ENCODE results near the gene TBCD. TPM values are rescaled to one million over a fixed set of nuclear protein-coding genes. Genes with fewer than 3 reads are reported as not detected.
"Not testable (repeated sequence)": the region's sequence is repeated elsewhere in the genome, so short reads cannot be mapped to it uniquely, and the experiment has no call there.

Gene TBCD
- total RNA-seq, 2 experiments from 2014 or later = 155 to 157 TPM

- ChIA-PET CTCF (interaction anchor here (1.0 kb wide), 1 partner anchor 82 kb away, joined by 3 read pairs; no protein-coding TSS in a partner anchor), POLR2A (no interaction called here)
- Mint-ChIP-seq H3K4me3 (no peak overlapping the region), H3K4me1 (no peaks in the 10 kb centered on the region), H3K27ac (no peak overlapping the region), H3K36me3 (ENCODE audit: low read depth) (peaks cover 31% of the 10 kb centered on the region), H3K9me3 (peaks cover 17% of the 10 kb centered on the region), H3K27me3 (no peaks in the 10 kb centered on the region)
- DNase-seq = no peak
Measured at GRCh38 chr17:82737967-82738877, 13.6 kb upstream of the TBCD start.

- Mint-ChIP-seq H3K27me3 (no peaks in the 10 kb centered on the region), H3K4me3 (no peak overlapping the region), H3K27ac (no peak overlapping the region), H3K9me3 (peaks cover 16% of the 10 kb centered on the region), H3K4me1 (no peaks in the 10 kb centered on the region), H3K36me3 (ENCODE audit: low read depth) (peaks cover 23% of the 10 kb centered on the region)
- ChIA-PET CTCF (interaction anchor here (0.9 kb wide), 1 partner anchor 29 kb away, joined by 3 read pairs; no protein-coding TSS in a partner anchor), POLR2A (no interaction called here)
- DNase-seq = no peak
Measured at GRCh38 chr17:82740906-82741759, 10.7 kb upstream of the TBCD start.

GRCh38 chr17:82743344-82744219 is 8.3 kb upstream of the TBCD start:
- Mint-ChIP-seq H3K27ac (no peak overlapping the region), H3K36me3 (ENCODE audit: low read depth) (peaks cover 23% of the 10 kb centered on the region), H3K4me1 (no peaks in the 10 kb centered on the region), H3K4me3 (no peak overlapping the region), H3K9me3 (peaks cover 19% of the 10 kb centered on the region), H3K27me3 (no peaks in the 10 kb centered on the region)
- CTCF ChIA-PET = interaction anchor here (0.5 to 1.1 kb wide), 2 partner anchors 21 to 333 kb away, joined by 4 to 5 read pairs; no protein-coding TSS in a partner anchor
- POLR2A ChIA-PET = no interaction called here
- no peak for DNase-seq

- H3K4me3 Mint-ChIP-seq, H3K27me3 Mint-ChIP-seq, H3K4me1 Mint-ChIP-seq, DNase-seq, CTCF ChIA-PET, H3K27ac Mint-ChIP-seq, POLR2A ChIA-PET: not testable (repeated sequence)
- H3K9me3 Mint-ChIP-seq = peaks cover 19% of the 10 kb centered on the region
- peaks cover 21% of the 10 kb centered on the region for H3K36me3 Mint-ChIP-seq (ENCODE audit: low read depth)
Measured at GRCh38 chr17:82744736-82745135, 7.1 kb upstream of the TBCD start.

DNA sequence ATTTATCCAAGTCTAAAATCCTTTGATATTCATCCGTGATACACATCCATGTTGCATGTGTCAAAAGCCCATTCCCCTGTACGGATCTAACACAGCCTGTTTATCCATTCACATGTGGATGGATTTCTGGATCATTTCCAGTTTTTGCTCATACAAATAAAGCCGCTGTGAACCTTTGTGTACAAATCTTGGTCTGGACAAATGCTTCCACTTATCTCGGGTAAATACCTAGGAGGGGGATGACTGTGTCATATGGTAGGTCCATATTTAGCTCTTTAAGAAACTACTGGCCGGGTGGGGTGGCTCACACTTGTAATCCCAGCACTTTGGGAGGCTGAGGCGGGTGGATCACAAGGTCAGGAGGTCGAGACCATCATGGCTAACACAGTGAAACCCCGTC is 6.3 kb upstream of the TBCD start:
- no peaks in the 10 kb centered on the region for H3K27me3 Mint-ChIP-seq
- ChIA-PET CTCF (interaction anchor here (0.6 kb wide), 1 partner anchor 309 kb away, joined by 3 read pairs; no protein-coding TSS in a partner anchor), POLR2A (interaction anchor here (0.5 kb wide), 1 partner anchor 909 kb away, joined by 3 read pairs; no protein-coding TSS in a partner anchor)
- H3K27ac Mint-ChIP-seq = no peak overlapping the region
- no peaks in the 10 kb centered on the region for H3K4me1 Mint-ChIP-seq
- peaks cover 17% of the 10 kb centered on the region for H3K36me3 Mint-ChIP-seq (ENCODE audit: low read depth)
- DNase-seq = no peak
- no peak overlapping the region for H3K4me3 Mint-ChIP-seq
- H3K9me3 Mint-ChIP-seq = peaks cover 16% of the 10 kb centered on the region

DNA sequence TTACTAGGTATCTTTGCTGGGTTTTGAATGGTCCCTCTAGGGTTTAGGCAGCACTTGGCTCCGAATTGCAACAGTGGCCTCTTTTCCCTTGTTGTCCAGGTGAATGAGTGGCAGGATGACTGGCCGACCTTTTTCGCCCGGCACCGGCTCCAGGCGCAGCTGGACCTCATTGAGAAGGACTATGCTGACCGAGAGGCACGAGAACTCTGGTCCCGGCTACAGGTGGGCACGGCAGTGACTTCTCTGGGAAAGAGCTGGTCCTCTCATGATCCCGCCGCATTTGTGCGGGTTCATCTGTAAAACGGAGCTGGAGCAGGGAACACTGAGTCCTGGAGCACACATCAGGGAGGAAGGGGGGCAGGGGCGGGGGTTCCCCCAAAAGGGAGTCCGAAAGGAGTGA is 3.1 kb upstream of the TBCD start:
- DNase-seq = no peak
- no peak overlapping the region for H3K27ac Mint-ChIP-seq
- H3K36me3 Mint-ChIP-seq (ENCODE audit: low read depth) = peaks cover 2% of the 10 kb centered on the region
- peaks cover 5% of the 10 kb centered on the region for H3K9me3 Mint-ChIP-seq
- ChIA-PET POLR2A (no interaction called here), CTCF (no interaction called here)
- peaks cover 4% of the 10 kb centered on the region for H3K4me1 Mint-ChIP-seq
- no peaks in the 10 kb centered on the region for H3K27me3 Mint-ChIP-seq
- no peak overlapping the region for H3K4me3 Mint-ChIP-seq

GRCh38 chr17:82750241-82750908 is 1.5 kb upstream of the TBCD start:
- POLR2A ChIA-PET = no interaction called here
- CTCF ChIA-PET = no interaction called here
- H3K4me1 Mint-ChIP-seq = peaks cover 17% of the 10 kb centered on the region

GRCh38 chr17:82751171-82751570 is 694 bp upstream of the TBCD start:
- H3K27ac Mint-ChIP-seq = no peak overlapping the region
- H3K27me3 Mint-ChIP-seq = no peaks in the 10 kb centered on the region
- CTCF ChIA-PET = no interaction called here
- peaks cover 21% of the 10 kb centered on the region for H3K4me1 Mint-ChIP-seq
- no peak for DNase-seq
- H3K9me3 Mint-ChIP-seq = peaks cover 2% of the 10 kb centered on the region
- POLR2A ChIA-PET = no interaction called here
- H3K36me3 Mint-ChIP-seq (ENCODE audit: low read depth) = peaks cover 7% of the 10 kb centered on the region
- no peak overlapping the region for H3K4me3 Mint-ChIP-seq

More at GRCh38 chr17:82750241-82750908, 1.5 kb upstream of the TBCD start:
- DNase-seq = no peak
- Mint-ChIP-seq H3K9me3 (peaks cover 5% of the 10 kb centered on the region), H3K27ac (peak overlapping the region; percentile 31), H3K4me3 (peak overlapping the region; percentile 48), H3K27me3 (no peaks in the 10 kb centered on the region), H3K36me3 (ENCODE audit: low read depth) (peaks cover 7% of the 10 kb centered on the region)

DNA sequence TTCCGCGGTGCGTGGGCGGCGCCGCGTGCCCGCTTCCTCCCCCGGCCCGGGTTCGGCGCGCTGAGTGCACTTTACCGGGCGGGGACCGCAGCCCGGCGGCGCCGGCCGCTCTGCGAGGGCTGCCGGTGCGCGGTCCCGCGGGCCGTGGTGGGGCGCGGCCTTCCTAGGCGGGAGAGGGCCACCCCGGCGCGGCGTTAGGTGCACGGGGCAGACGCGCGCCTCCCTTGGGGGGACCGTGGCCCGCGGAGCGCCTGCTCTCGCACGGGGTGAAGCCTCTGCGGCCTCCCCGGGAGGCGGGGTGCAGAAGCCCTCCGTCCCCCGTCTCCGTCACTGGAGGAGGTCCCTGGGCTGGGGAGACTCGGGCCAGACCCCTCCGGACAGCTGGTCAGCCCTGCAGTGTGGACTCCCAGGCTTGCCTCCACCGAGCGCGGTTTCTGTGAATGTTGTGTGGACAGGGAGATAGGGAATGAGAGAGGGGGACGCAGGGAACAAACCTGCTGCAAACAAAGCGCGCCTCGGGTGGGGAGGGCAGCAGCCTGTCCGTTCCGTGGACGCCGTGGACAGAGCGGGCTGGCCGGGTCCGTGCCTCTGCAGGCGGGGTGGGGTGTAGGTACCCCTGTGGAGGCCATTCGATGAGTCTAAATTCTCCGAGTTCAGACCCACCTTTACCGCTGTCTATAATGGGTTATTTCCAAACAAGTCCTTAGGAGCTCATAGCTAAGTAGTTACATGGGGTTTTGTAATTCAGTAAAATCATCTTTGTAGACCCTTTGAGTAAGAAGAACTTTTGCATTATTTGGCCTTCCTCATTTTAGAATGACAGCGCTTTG is 721 bp downstream of the TBCD start:
- H3K4me1 Mint-ChIP-seq = peaks cover 21% of the 10 kb centered on the region
- H3K36me3 Mint-ChIP-seq (ENCODE audit: low read depth) = peaks cover 11% of the 10 kb centered on the region
- peak; percentile 38 for DNase-seq
- H3K27ac Mint-ChIP-seq = peak overlapping the region; percentile 62
- H3K27me3 Mint-ChIP-seq = no peaks in the 10 kb centered on the region
- no peaks in the 10 kb centered on the region for H3K9me3 Mint-ChIP-seq
- ChIA-PET POLR2A (no interaction called here), CTCF (interaction anchor here (0.9 to 1.0 kb wide), 2 partner anchors 12 to 111 kb away, joined by 3 read pairs; no protein-coding TSS in a partner anchor)
- H3K4me3 Mint-ChIP-seq = peak overlapping the region; percentile 83

DNA sequence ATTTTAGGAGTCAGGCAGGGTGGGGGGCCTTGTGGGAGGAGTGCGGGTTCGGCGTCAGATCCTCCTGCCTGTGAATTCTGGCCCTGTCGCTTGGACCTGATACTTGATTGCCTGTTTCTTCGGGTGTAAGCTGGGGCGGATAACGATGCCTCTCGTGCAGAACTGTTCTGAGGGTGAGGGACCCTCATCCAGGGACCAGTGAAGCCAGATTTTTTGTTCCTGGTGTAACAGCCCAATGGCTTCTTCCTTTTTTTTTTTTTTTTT is 1.3 kb downstream of the TBCD start:
- H3K9me3 Mint-ChIP-seq = no peaks in the 10 kb centered on the region
- no peaks in the 10 kb centered on the region for H3K27me3 Mint-ChIP-seq
- ChIA-PET POLR2A (no interaction called here), CTCF (interaction anchor here (0.9 to 1.0 kb wide), 3 partner anchors 9 to 111 kb away, joined by 3 to 4 read pairs (median 3); no protein-coding TSS in a partner anchor)
- H3K27ac Mint-ChIP-seq = peak overlapping the region; percentile 62
- peak overlapping the region; percentile 83 for H3K4me3 Mint-ChIP-seq
- peaks cover 21% of the 10 kb centered on the region for H3K4me1 Mint-ChIP-seq
- H3K36me3 Mint-ChIP-seq (ENCODE audit: low read depth) = peaks cover 11% of the 10 kb centered on the region
- no peak for DNase-seq
